ENCODE results near the gene TAPBP.
"Not testable (repeated sequence)": the region's sequence is repeated elsewhere in the genome, so short reads cannot be mapped to it uniquely, and the experiment has no call there.

The TAPBP gene

DNA sequence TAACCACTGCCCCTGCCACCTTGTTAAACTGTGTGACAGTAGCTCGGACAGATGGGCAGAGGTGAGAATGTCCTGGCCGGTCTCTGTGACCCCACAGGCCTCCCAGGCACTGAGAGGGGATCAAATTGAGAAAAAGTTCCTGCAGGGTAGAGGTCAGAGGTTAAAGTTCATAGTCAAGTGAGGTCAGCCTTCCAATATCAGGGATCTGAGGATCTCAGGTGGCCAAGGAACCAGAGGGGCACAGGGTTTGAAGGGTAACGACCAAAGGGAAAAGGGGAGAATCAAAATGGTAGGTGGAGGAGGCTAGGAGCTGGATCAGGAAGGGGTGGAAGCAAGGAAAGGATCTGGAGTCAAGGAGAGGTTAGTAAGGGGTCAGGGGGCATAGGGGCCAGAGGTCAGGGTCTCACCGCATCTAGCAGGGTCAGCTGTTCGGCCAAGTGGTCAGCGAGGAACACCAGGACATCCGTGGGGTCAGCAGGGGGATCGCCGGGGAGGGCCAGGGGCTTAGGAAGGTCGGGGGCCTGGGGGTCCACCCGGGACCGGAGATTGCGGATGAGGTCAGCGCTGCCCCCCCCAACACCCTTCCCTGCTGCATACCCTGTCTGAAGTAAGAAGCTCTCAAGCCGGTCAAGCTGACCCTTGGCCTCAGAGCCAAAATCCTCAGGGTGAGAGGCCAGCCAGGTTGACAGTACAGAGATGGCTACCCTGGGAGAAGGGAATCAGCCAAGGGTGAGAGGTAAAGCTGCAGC is 18.1 kb downstream of the TAPBP start:
- no peak for DNase-seq

GRCh38 chr6:33294086-33294823 is 19.6 kb downstream of the TAPBP start:
- no peak for DNase-seq

DNA sequence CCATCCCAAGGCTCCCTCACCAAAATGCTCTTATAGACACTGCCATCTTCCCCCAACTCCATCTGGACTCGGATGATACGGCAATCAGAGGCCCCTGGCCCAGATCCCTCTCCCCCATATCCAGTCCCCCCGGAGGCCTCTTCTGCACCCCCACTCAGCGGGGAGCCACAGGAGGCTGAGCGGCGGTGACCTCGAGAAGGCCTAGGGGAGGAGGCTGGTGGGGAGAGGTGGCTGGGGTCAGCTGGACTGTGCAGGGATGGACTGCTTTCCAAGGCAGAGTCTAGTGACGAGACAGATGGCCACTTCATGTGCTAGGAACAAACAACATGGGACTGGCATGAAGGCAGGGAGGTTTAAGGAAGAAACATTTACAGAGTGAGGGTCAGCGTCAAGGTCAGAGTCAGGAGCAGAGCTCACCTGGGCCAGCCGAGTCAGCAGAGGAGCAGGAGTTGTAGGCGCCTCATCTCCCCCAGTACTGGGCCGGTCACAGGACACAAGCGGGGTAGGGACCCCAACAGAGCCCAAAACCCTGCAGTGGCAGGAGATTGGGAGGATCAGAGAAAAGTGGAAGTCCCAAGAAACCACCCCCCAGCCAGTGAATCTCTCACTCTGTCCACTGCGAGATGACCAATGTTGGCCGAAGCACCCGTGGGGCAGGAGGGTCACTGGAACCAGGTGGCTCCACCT is 20.7 kb downstream of the TAPBP start:
- DNase-seq = no peak

GRCh38 chr6:33290459-33290858 is 23.4 kb downstream of the TAPBP start:
- DNase-seq = no peak

DNA sequence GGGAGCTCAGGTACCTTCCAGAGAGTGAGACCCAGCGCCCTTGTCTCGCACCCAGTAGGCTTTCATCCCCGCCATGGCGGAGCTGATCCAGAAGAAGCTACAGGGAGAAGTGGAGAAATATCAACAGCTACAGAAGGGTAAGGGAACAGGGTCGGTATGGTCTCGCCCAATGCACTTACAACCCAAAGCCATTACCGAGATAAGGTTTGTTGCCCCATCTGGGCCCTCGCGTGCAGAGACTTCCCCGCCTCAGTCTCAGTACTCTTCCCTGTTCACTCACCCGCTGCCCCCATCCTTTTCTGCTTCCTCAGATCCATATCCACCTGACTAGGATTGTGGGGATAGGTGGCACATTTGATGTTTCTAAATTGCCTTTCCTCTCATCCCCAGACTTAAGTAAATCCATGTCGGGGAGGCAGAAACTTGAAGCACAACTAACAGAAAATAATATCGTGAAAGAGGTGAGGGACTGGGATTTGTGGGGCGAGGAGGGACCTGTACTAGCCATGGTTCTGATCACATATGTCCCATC is 24.0 kb downstream of the TAPBP start:
- DNase-seq = no peak

DNA sequence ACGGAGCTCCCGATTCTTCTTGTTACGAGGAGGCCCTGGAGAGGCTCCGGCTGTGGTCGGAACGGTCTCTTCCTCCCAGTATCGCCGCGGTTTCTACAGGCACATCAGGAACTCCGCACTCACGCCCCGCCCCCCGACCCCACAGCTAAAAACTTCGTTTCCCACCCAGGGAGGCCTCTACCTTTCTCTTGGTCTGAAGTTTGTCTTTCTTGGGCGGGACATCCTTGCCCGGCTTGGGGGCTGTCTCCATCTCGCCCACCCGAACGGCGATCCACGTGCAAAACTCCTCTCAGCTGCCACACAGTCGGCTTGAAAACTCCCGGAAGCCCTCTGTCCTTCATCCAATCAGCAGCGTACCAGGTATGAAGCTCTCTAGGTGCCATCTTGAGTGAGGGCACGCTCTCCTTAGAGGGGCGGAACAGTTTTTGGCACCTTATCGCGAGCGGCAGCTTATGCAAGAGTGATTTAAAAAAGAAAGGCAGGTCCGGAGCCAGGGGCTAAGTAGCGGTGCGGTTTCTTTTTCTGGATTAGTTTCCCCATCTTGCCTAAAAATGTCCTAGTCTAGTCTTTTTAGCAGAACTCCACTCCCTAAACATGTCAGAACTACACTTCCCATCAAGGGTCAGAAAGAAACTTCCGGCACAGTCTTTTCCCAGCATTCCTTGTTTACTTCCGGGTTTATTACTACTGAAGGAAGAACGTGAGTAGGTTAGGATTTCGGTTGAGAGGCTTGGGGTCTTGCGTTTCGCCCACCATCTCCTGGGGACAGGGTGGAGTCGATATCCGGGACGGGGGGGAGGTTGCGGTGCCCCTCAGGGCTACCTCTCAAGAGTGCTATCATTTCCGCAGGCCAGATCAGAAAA is 24.7 kb downstream of the TAPBP start, which contains the start of the genes PFDN6 and WDR46:
Gene PFDN6, plus strand, starts transcription at position 681 of the 863 bp plus-strand sequence. CDS start 256 bp downstream, outside the sequence.
Gene WDR46, minus strand, starts transcription at position 319 of the 863 bp plus-strand sequence. Its CDS starts 69 bp downstream, at position 250.
- peak; percentile 73 for DNase-seq

GRCh38 chr6:33288141-33288920 is 25.5 kb downstream of the TAPBP start:
- DNase-seq = no peak

- DNase-seq = no peak
Observed at GRCh38 chr6:33286946-33287914, 26.6 kb downstream of the TAPBP start.

DNA sequence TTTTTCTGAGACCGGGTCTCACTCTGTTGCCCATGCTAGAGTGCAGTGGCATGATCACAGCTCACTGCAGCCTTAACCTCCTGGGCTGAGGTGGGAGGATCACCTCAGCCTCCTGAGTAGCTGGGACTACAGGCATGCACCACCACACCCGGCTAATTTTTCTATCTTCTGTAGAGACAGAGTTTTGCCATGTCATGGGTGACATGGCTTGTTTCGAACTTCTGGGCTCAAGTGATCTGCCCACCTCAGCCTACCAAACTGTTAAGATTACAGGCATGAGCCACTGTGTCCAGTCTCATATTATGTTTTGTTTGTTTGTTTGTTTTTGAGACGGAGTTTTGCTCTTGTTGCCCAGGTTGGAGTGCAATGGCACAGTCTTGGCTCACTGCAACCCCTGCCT is 28.7 kb downstream of the TAPBP start:
- not testable (repeated sequence) for DNase-seq

DNA sequence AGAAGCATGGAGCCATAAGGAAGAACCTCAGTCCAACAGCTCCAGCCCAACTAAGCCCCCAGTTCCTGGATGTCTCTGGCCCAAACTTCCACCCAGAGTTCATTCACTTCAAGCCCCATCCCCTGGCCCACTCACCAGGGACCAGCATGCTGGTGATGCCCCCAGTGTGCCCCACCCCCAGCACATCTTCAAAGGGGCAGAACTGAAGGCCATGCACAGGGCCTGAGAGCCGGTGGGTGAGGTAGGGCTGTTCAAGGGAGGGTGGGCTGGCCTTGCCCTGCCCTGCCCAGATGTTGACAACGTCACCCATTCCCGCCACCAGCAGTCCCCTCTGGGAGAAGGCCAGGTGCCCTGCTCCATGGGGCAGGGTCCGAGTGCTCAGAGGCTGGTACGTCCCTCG is 33.3 kb downstream of the TAPBP start:
- no peak for DNase-seq

DNA sequence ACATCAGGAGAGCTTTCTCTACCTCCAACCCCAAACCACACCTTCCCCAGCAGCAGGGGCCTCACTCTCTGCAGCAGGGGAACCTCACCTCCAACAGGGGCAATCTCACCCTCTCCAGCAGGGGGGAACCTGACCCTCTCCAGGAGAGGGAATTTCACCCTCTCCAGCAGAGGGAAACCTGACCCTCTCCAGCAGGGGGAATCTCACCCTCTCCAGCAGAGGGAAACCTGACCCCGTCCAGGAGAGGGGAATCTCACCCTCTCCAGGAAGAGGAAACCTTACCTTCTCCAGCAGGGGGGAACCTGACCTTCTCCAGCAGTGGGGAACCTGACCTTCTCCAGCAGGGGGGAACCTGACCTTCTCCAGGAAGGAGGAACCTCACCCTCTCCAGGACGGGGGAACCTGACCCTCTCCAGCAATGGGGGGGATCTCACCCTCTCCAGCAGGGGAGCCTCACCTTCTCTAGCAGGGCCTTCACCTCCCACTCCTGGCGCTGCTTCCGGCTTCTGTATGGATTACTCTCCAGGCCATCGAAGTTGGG is 33.8 kb downstream of the TAPBP start:
- DNase-seq = no peak

DNA sequence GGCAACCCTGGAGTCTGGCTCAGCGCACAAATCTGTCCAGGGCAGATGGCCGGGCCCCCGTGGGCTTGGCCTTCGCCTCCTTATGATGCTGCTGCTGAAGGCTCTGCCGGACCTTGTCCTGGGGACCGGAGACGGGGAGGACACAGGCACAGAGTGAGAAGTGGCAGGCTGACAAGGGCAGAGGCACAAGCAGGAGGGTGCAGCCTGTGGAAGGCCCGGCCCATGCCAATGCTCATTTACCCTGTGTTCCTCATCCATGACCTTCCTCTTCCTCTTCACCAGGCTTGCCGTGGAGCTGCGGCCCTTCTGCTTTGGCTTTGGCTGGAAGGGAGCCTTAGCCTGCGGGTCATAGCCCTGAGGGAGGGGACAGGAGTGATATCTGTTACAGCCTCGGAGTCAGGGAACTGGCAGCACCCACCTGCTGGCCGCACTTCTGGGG is 34.6 kb downstream of the TAPBP start:
- no peak for DNase-seq

GRCh38 chr6:33278810-33279209 is 35.1 kb downstream of the TAPBP start:
- no peak for DNase-seq

DNA sequence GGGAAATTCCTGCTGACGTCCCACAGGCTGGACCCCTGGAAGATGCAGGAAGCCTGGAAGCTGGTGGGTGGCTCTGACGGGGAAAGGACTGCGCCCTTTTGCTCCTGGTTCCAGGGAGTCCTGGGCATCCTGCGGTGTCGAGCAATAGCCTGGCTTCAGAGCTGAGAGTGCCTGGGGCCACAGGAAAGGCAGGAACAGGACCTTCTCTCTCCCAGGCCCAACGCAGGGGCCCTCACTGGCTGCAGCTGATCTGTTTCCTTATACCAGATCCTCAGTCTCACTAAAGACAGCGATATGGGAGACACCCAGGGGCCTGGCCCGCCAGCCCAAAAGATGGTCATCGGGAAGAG is 35.5 kb downstream of the TAPBP start:
- DNase-seq = no peak

DNA sequence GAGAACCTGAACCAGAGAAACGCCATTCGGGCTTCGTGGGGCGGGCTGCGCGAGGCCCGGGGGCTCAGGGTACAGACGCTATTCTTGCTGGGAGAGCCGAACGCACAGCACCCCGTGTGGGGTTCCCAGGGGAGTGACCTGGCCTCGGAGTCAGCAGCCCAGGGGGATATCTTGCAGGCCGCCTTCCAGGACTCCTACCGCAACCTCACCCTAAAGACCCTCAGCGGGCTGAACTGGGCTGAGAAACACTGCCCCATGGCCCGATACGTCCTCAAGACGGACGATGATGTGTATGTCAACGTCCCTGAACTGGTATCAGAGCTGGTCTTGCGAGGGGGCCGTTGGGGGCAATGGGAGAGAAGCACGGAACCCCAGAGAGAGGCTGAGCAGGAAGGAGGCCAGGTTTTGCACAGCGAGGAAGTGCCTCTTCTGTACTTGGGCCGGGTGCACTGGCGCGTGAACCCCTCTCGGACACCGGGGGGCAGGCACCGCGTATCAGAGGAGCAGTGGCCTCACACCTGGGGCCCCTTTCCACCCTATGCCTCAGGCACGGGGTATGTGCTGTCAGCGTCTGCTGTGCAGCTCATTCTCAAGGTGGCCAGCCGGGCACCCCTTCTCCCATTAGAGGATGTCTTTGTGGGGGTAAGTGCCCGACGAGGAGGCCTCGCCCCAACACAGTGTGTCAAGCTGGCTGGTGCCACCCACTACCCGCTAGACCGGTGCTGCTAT is 36.1 kb downstream of the TAPBP start:
- DNase-seq = no peak

DNA sequence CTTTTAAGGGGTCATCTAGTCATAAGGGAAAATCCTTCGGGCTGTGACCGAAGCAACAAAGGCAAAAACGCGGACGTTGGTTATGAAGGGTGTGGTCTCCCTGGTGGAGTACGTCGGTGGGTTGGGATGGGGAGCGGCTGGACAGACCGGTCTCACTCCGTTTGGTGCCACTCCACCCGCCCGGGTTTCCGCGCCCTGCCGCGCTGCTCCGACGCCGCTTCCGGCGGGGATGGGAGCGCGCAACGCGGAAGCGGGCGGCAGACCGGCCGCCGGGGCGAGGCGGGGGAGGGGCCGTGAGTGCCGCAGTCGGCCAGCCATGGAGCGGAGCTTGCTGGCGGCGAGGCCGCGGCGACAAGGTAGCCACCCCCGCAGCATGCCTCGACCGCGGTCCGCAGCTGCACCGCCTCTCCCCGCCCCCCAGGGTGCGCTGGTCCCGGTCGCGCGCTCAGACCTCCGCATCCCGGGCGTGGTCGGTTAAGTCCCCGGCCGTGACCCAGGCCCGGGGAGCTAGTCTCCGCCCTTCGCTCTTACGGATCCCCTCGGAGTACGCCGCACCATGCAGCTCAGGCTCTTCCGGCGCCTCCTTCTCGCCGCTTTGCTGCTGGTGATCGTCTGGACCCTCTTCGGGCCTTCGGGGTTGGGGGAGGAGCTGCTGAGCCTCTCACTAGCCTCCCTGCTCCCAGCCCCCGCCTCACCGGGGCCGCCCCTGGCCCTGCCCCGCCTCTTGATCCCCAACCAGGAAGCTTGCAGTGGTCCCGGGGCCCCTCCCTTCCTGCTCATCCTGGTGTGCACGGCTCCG is 36.8 kb downstream of the TAPBP start, which contains the start of gene B3GALT4:
Gene B3GALT4, plus strand, starts transcription at position 260 of the 799 bp plus-strand sequence. Its CDS starts 297 bp downstream, at position 557.
- DNase-seq = peak; percentile 46

DNA sequence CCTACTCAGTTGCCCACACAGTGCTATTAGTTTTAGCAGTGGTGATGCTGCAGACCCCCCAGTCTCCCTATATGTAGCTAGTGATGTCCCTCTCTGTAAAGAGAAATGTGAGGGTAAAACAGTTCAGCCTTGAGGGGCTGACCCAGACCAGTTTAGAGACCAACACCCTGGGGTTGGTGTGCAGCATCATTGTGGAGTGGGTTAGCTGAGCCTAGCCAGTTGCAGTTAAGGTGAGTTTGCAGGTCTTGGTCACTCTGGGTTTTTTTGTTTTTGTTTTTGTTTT is 37.4 kb downstream of the TAPBP start:
- no peak for DNase-seq

GRCh38 chr6:33275795-33276580 is 37.9 kb downstream of the TAPBP start:
- not testable (repeated sequence) for DNase-seq

Data from amniotic stem cell (primary cell).